ENCODE measurements around the gene ABCA2.

- TF ChIP-seq, protein P1, sequence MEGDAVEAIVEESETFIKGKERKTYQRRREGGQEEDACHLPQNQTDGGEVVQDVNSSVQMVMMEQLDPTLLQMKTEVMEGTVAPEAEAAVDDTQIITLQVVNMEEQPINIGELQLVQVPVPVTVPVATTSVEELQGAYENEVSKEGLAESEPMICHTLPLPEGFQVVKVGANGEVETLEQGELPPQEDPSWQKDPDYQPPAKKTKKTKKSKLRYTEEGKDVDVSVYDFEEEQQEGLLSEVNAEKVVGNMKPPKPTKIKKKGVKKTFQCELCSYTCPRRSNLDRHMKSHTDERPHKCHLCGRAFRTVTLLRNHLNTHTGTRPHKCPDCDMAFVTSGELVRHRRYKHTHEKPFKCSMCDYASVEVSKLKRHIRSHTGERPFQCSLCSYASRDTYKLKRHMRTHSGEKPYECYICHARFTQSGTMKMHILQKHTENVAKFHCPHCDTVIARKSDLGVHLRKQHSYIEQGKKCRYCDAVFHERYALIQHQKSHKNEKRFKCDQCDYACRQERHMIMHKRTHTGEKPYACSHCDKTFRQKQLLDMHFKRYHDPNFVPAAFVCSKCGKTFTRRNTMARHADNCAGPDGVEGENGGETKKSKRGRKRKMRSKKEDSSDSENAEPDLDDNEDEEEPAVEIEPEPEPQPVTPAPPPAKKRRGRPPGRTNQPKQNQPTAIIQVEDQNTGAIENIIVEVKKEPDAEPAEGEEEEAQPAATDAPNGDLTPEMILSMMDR (IDR thresholded peaks at IDR 0.05; ENCODE audit: low read depth, low read length, missing input control) = no peak
- TF ChIP-seq REST (IDR thresholded peaks at IDR 0.05) (no peak), RXRA (IDR thresholded peaks at IDR 0.05) (no peak), RAD21 (IDR thresholded peaks at IDR 0.05) (no peak), YY1 (IDR thresholded peaks at IDR 0.05) (no peak), ATF3 (IDR thresholded peaks at IDR 0.05) (no peak), GABPA (IDR thresholded peaks at IDR 0.05 in 1 of 2, conservative IDR thresholded peaks at IDR 0.05 in 1 of 2) (no peak), EGR1 (IDR thresholded peaks at IDR 0.05; ENCODE audit: low read depth in 2 of 2) (no peak), JUND (IDR thresholded peaks at IDR 0.05) (no peak)
Observed at GRCh38 chr9:137064880-137065164, 36.8 kb upstream of the ABCA2 start.

Measured in liver (tissue), 3 donors.